K562 (cell line): ENCODE results near the gene PDPK1. TPM values are rescaled to one million over a fixed set of nuclear protein-coding genes. Genes with fewer than 3 reads are reported as not detected.

Source experiments
- DNMT1 ChIP-seq: fragments of 450-650 bp; IDR thresholded peaks from 2 replicates; pipeline ENCODE4 v1.6.1; 2016; ENCODE audit warnings: antibody characterized with exemption, mild to moderate bottlenecking
- E2F8 ChIP-seq: fragments of 450-650 bp; IDR thresholded peaks from 2 replicates; pipeline ENCODE4 v1.7.1; 2018; ENCODE audit warnings: mild to moderate bottlenecking, low read depth; ENCODE audit not compliant: partially characterized antibody
- EP400 ChIP-seq: fragments of 450-650 bp; IDR thresholded peaks from 2 replicates; pipeline ENCODE4 v1.6.1; 2017; ENCODE audit warnings: antibody characterized with exemption, mild to moderate bottlenecking, moderate library complexity
- GMEB1 ChIP-seq: fragments of 250-450 bp; sonication (Bioruptor Pico); IDR thresholded peaks from 2 replicates; pipeline ENCODE4 v1.4.0; 2020; ENCODE audit warnings: mild to moderate bottlenecking
- MXI1 ChIP-seq: IDR thresholded peaks from 2 replicates; pipeline ENCODE4 v1.6.1; 2011; ENCODE audit warnings: low read depth, mild to moderate bottlenecking, improper control_type of control experiment, low read length
- NCOA1 ChIP-seq: fragments of 450-650 bp; IDR thresholded peaks from 2 replicates; pipeline ENCODE4 v1.6.1; 2016; ENCODE audit warnings: low read depth
- NRF1 ChIP-seq, 2 experiments: fragments of 450-650 bp; IDR thresholded peaks in 1 of 2; conservative IDR thresholded peaks in 1 of 2; 2 replicates each; pipeline ENCODE4 v1.6.1; 2014; ENCODE audit warnings: mild to moderate bottlenecking in 2 of 2
- PATZ1 ChIP-seq: fragments of 250-450 bp; sonication (Bioruptor Pico); IDR thresholded peaks from 2 replicates; pipeline ENCODE4 v1.5.0; 2020; ENCODE audit warnings: mild to moderate bottlenecking, borderline replicate concordance
- POLR2G ChIP-seq: fragments of 200-400 bp; formaldehyde crosslinking; IDR thresholded peaks from 2 replicates; pipeline ENCODE4 v1.6.1; 2017; ENCODE audit warnings: low read depth, mild to moderate bottlenecking, antibody characterized with exemption, low read length, moderate library complexity
- TRIM24 ChIP-seq, 2 experiments: fragments of 450-650 bp; IDR thresholded peaks; 2 replicates each; pipeline ENCODE4 v1.6.1; 2016
- TRIM28 ChIP-seq: fragments of 450-650 bp; IDR thresholded peaks from 2 replicates; pipeline ENCODE4 v1.6.1; 2017
- USF1 ChIP-seq: sonication (generic); formaldehyde crosslinking; IDR thresholded peaks from 2 replicates; pipeline ENCODE4 v1.9.0; 2022; ENCODE audit warnings: mild to moderate bottlenecking, missing genetic modification reagents
- XRCC3 ChIP-seq: fragments of 450-650 bp; IDR thresholded peaks from 2 replicates; pipeline ENCODE4 v1.6.1; 2017; ENCODE audit warnings: mild to moderate bottlenecking, moderate library complexity
- ZNF518B ChIP-seq: fragments of 250-450 bp; sonication (Bioruptor Pico); IDR thresholded peaks from 2 replicates; pipeline ENCODE4 v1.5.0; 2021; ENCODE audit warnings: mild to moderate bottlenecking, moderate library complexity
- ZNF764 ChIP-seq: fragments of 250-450 bp; sonication (Bioruptor Pico); IDR thresholded peaks from 2 replicates; pipeline ENCODE4 v1.4.0; 2020; ENCODE audit warnings: low read depth, mild to moderate bottlenecking, moderate library complexity
- ZNF780A ChIP-seq: fragments of 250-450 bp; sonication (Bioruptor Pico); IDR thresholded peaks from 2 replicates; pipeline ENCODE4 v1.5.0; 2021; ENCODE audit warnings: mild to moderate bottlenecking
- ZNF830 ChIP-seq: fragments of 250-450 bp; sonication (Bioruptor Pico); IDR thresholded peaks from 2 replicates; pipeline ENCODE4 v1.5.0; 2021; ENCODE audit warnings: mild to moderate bottlenecking
- polyA plus RNA-seq, 8 experiments: library from polyadenylated mRNA; depleted of rRNA in 4 of 8; stranded (reverse) in 5 of 8; unstranded in 3 of 8; fragments of >200 nt; fragmentation: Nextera tagmentation in 2 of 8; fragmentation: Illumina TruSeq in 1 of 8; extraction: Ambion mirVana in 2 of 8; extraction: Trizol in 1 of 8; gene quantifications; 2 replicates each; pipeline versions ENCODE4 v1.2.1 to v1.2.3, GENCODE V29; 2011 to 2014; ENCODE audit warnings: inconsistent platforms in 1 of 8, missing spikeins in 1 of 8
- total RNA-seq, 7 experiments: library from RNA; depleted of rRNA in 6 of 7; stranded (reverse); fragments of >200 nt in 6 of 7; fragmentation: Illumina TruSeq in 2 of 7; extraction: Trizol in 2 of 7; gene quantifications; 2 replicates each; pipeline versions ENCODE4 v1.2.1 to v1.2.3, GENCODE V29; 2011 to 2021; ENCODE audit warnings: low replicate concordance in 1 of 7

Gene PDPK1
- total and polyA plus RNA-seq, 9 of the 15 experiments (the other 6 are each of a cell fraction or from before 2014, with no cell fraction given) = 4.0 to 37.2 (median 18.7) TPM

- TF ChIP-seq USF1 = no peak
- no peak for TF ChIP-seq PATZ1
- no peak for TF ChIP-seq DNMT1
- TF ChIP-seq GMEB1 (CRISPR knock-in tag) = no peak
- TF ChIP-seq ZNF830 (CRISPR knock-in tag) = 0 out of 2 replicates have a peak, but pooled peaks have one; percentile 36
- TF ChIP-seq NCOA1 = no peak
- TF ChIP-seq MXI1 = no peak
- TF ChIP-seq ZNF518B (CRISPR knock-in tag) = no peak
- no peak for TF ChIP-seq ZNF764 (CRISPR knock-in tag)
- TF ChIP-seq ZNF780A = no peak
- no peak for TF ChIP-seq TRIM28
- no peak for TF ChIP-seq TRIM24 (IDR thresholded peaks at IDR 0.05)
- no peak for TF ChIP-seq XRCC3
- TF ChIP-seq EP400 = 0 out of 2 replicates have a peak, but pooled peaks have one; percentile 23
- no peak for TF ChIP-seq E2F8
- peak; percentile 86 to 88 for TF ChIP-seq NRF1 (conservative IDR thresholded peaks at IDR 0.05 in 1 of 2, IDR thresholded peaks at IDR 0.05 in 1 of 2)
- TF ChIP-seq POLR2G = peak; percentile 77
Observed at GRCh38 chr16:2532494-2533141, 5.2 kb upstream of the PDPK1 start (continued).
